Kidney epithelial cell (primary cell): Measurements from ENCODE around the gene PPFIBP2. TPM values are rescaled to one million over a fixed set of nuclear protein-coding genes. Genes with fewer than 3 reads are reported as not detected.

Experiments
- DNase-seq: peaks from one replicate; pipeline ENCODE4 v3.0.0-alpha.2; 2010; ENCODE audit warnings: low read depth
- H3K27me3 ChIP-seq: 2 replicates; pipeline ENCODE4 v1.6.0; 2011; ENCODE audit warnings: low read length; ENCODE audit not compliant: control insufficient read depth, insufficient read depth
- H3K36me3 ChIP-seq: 2 replicates; pipeline ENCODE4 v1.5.1; 2011; ENCODE audit warnings: low read length; ENCODE audit not compliant: control insufficient read depth, insufficient read depth
- H3K4me3 ChIP-seq: 2 replicates; pipeline ENCODE4 v1.5.1; 2011; ENCODE audit warnings: low read depth, mild to moderate bottlenecking, control low read depth, low read length
- total RNA-seq: library from RNA; depleted of rRNA; stranded (reverse); fragments of >200 nt; gene quantifications from 2 replicates; pipeline ENCODE4 v1.2.3, GENCODE V29; 2015
- TF ChIP-seq, protein P1 (sequence below): IDR thresholded peaks from 2 replicates; pipeline ENCODE4 v1.5.1; 2011; ENCODE audit warnings: mild to moderate bottlenecking, moderate library complexity, low read length, control low read depth, inconsistent platforms; ENCODE audit not compliant: insufficient read depth, poor library complexity, severe bottlenecking

PPFIBP2 gene
- total RNA-seq, 1 donor from 2014 or later, result 6.0 TPM

DNA sequence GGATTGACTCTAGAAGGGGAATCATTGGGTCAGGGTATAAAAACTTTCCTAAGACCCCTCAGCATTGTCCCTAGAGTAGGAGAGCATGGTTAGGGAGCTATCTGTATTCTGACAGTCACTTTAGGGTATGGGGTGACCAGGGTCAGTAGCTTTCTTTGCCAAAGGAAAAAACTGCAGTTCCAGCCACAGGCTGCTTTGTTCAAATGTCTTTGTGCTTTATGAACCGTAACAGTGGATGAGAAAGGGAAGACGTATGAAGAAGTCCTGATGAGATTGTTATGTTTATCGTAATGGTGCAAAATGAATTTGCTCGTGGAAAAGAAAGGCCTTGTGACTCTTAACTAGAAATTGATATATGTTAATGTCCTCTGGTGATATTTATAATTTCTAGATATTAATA lies 129.5 kb downstream of the PPFIBP2 start:
- TF ChIP-seq, protein P1, sequence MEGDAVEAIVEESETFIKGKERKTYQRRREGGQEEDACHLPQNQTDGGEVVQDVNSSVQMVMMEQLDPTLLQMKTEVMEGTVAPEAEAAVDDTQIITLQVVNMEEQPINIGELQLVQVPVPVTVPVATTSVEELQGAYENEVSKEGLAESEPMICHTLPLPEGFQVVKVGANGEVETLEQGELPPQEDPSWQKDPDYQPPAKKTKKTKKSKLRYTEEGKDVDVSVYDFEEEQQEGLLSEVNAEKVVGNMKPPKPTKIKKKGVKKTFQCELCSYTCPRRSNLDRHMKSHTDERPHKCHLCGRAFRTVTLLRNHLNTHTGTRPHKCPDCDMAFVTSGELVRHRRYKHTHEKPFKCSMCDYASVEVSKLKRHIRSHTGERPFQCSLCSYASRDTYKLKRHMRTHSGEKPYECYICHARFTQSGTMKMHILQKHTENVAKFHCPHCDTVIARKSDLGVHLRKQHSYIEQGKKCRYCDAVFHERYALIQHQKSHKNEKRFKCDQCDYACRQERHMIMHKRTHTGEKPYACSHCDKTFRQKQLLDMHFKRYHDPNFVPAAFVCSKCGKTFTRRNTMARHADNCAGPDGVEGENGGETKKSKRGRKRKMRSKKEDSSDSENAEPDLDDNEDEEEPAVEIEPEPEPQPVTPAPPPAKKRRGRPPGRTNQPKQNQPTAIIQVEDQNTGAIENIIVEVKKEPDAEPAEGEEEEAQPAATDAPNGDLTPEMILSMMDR, result no peak
- Histone ChIP-seq H3K4me3 (no peak overlapping the region), H3K27me3 (no peaks in the 10 kb centered on the region), H3K36me3 (no peaks in the 10 kb centered on the region)
- no peak for DNase-seq

DNA sequence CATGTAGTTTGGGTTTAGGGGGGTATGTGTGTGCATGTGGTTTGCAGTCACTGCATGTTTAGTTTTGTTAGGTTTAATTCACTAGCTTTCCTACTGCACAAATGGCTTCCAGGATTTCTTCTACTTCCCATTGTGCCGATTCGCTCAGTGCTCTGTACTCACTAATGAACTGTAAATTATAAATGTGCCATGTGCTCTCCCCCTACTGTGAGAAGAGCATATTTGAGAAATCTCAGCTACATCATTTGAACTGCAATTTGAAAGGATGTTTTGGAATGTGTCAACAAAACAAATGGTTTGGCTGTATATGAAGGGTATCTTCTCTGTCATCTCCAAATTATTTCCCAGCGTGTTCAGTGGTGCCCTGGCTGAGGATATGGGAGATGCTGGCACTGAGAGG lies 131.4 kb downstream of the PPFIBP2 start:
- TF ChIP-seq, protein P1, result no peak
- H3K36me3 ChIP-seq, result no peaks in the 10 kb centered on the region
- no peak for DNase-seq
- H3K4me3 ChIP-seq, result no peak overlapping the region
- no peaks in the 10 kb centered on the region for H3K27me3 ChIP-seq

DNA sequence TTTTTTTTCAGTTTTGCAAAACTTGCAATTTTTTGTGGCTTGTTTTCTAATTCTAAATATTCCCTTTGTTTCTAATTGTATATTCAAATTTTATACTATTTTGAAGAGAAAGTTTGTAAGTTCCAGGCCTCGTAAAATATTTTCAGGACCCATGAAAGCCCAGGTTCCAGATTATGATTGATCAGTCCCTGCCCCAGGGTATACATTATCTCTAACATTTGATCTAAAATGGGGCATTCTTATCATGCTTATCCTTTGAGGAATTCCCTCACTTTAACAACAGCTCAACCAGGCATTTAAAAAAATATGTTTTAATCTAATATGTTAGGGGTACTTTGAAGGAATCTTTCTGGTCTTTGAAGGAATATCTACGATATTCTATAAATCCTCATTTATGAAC lies 133.1 kb downstream of the PPFIBP2 start:
- TF ChIP-seq, protein P1, result no peak
- Histone ChIP-seq H3K36me3 (no peaks in the 10 kb centered on the region), H3K27me3 (no peaks in the 10 kb centered on the region), H3K4me3 (no peak overlapping the region)
- DNase-seq, result no peak

DNA sequence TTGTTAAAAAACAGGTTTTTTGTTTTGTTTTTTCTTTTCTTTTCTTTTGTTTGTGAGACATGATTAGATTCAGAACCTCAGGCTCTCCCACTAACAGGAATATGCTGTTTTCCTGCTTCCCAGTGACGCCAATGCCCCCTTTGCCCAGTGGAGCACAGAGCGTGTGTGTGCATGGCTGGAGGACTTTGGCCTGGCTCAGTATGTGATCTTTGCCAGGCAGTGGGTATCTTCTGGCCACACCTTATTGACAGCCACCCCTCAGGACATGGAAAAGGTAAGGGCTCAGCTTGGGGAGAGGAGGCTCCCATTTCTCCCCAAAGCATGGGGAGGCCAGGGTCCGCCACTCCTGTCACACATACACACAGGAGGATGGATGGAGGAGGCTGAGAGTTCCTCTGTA lies 134.5 kb downstream of the PPFIBP2 start:
- no peak for DNase-seq
- TF ChIP-seq, protein P1, result no peak
- Histone ChIP-seq H3K36me3 (no peaks in the 10 kb centered on the region), H3K27me3 (no peaks in the 10 kb centered on the region), H3K4me3 (no peak overlapping the region)

DNA sequence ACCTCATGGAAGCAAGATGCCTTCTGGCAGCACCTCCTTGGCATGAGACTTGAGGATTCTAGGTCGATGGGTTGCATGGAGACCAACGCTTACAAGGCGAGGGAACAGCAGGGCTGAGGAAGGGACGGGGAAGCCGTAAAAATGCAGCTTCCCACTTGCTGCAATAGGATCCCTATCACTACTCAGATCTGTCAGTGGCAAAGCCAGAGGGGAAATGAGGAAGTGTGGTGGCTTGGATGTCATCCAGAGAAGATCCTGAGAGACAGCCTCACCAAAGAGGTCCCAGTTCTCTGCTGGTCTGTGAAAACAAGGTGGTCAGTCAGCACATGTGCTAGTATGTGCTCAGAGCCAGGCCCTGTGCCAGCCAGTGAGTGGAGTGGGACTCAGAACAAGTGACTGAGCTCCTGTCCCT lies 137.3 kb downstream of the PPFIBP2 start:
- Histone ChIP-seq H3K27me3 (no peaks in the 10 kb centered on the region), H3K4me3 (no peak overlapping the region), H3K36me3 (no peaks in the 10 kb centered on the region)
- TF ChIP-seq, protein P1, result no peak
- DNase-seq, result no peak

DNA sequence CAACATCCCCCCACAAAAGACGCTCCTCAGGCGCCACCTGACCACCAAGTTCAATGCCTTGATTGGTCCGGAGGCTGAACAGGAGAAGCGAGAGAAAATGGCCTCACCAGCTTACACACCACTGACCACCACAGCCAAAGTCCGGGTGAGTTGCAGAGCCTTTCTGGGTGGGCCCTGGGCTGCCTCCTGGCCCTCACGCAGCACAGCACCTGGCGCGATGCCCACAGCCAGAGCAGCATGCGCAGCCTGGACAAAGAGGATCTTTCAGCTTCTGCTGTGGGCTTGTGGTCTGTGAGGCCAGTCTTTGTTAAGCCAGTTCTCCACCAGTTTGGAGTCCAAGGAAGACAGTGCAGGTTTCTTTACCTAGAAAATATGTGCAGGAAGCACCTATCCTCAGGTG lies 137.9 kb downstream of the PPFIBP2 start:
- DNase-seq, result no peak
- no peaks in the 10 kb centered on the region for H3K36me3 ChIP-seq
- no peaks in the 10 kb centered on the region for H3K27me3 ChIP-seq
- TF ChIP-seq, protein P1, result no peak
- H3K4me3 ChIP-seq, result no peak overlapping the region
